Neural progenitor cell (in vitro differentiated cells): ENCODE measurements around the gene AMER1. TPM values are rescaled to one million over a fixed set of nuclear protein-coding genes. Genes with fewer than 3 reads are reported as not detected.

Experiments
- DNase-seq: peaks from one replicate; pipeline ENCODE4 v3.0.0-alpha.2; 2016; ENCODE audit warnings: low spot score
- H2AFZ ChIP-seq: fragments of 200-600 bp; sonication (generic); replicated peaks from 2 replicates; pipeline ENCODE4 v1.6.1; 2016; ENCODE audit warnings: antibody characterized with exemption
- H3F3A ChIP-seq: fragments of 200-600 bp; sonication (generic); 2 replicates; pipeline ENCODE4 v1.6.1; 2016; ENCODE audit warnings: antibody characterized with exemption, low read depth
- H3K27ac ChIP-seq: fragments of 200-600 bp; sonication (generic); 2 replicates; pipeline ENCODE4 v1.5.1; 2016; ENCODE audit warnings: mild to moderate bottlenecking
- H3K27me3 ChIP-seq: fragments of 200-600 bp; sonication (generic); 2 replicates; pipeline ENCODE4 v1.6.1; 2016; ENCODE audit warnings: mild to moderate bottlenecking, moderate library complexity
- H3K36me3 ChIP-seq: fragments of 200-600 bp; sonication (generic); 2 replicates; pipeline ENCODE4 v1.5.1; 2016
- H3K4me1 ChIP-seq: fragments of 200-600 bp; sonication (generic); 2 replicates; pipeline ENCODE4 v1.6.1; 2016; ENCODE audit warnings: mixed run types
- H3K4me2 ChIP-seq: fragments of 200-600 bp; sonication (generic); 2 replicates; pipeline ENCODE4 v1.6.1; 2016
- H3K4me3 ChIP-seq: fragments of 200-600 bp; sonication (generic); 2 replicates; pipeline ENCODE4 v1.5.1; 2016
- H3K79me2 ChIP-seq: fragments of 200-600 bp; sonication (generic); 2 replicates; pipeline ENCODE4 v1.6.1; 2016; ENCODE audit warnings: low read depth
- H3K9ac ChIP-seq: fragments of 200-600 bp; sonication (generic); 2 replicates; pipeline ENCODE4 v1.6.1; 2016
- H3K9me3 ChIP-seq: fragments of 200-600 bp; sonication (generic); 2 replicates; pipeline ENCODE4 v1.5.1; 2016; ENCODE audit warnings: low read depth
- H4K20me1 ChIP-seq: fragments of 200-600 bp; sonication (generic); 2 replicates; pipeline ENCODE4 v1.6.1; 2016; ENCODE audit warnings: low read depth
- H3K27ac Mint-ChIP-seq: 3 replicates; pipeline ENCODE4 v1.8.0; 2021; ENCODE audit warnings: mixed read lengths
- H3K27me3 Mint-ChIP-seq: 2 replicates; pipeline ENCODE4 v1.8.0; 2022; ENCODE audit warnings: low read depth, mild to moderate bottlenecking, inconsistent platforms, moderate library complexity, mixed read lengths; ENCODE audit not compliant: insufficient read depth
- H3K36me3 Mint-ChIP-seq: 3 replicates; pipeline ENCODE4 v1.8.0; 2021; ENCODE audit warnings: mixed read lengths
- H3K4me1 Mint-ChIP-seq: 3 replicates; pipeline ENCODE4 v1.8.0; 2021; ENCODE audit warnings: mixed read lengths
- H3K4me3 Mint-ChIP-seq: 3 replicates; pipeline ENCODE4 v1.8.0; 2021; ENCODE audit warnings: mild to moderate bottlenecking, moderate library complexity, mixed read lengths
- H3K9me3 Mint-ChIP-seq: 3 replicates; pipeline ENCODE4 v1.8.0; 2020; ENCODE audit warnings: mixed read lengths
- CTCF ChIP-seq: fragments of 200-600 bp; sonication (generic); IDR thresholded peaks from 2 replicates; pipeline ENCODE4 v1.5.1; 2017; ENCODE audit warnings: antibody characterized with exemption, mild to moderate bottlenecking
- EZH2 ChIP-seq: fragments of 200-600 bp; sonication (generic); IDR thresholded peaks from 2 replicates; pipeline ENCODE4 v1.6.1; 2017; ENCODE audit warnings: antibody characterized with exemption, mild to moderate bottlenecking, moderate library complexity
- EZH2phosphoT487 ChIP-seq: fragments of 200-600 bp; sonication (generic); IDR thresholded peaks from 2 replicates; pipeline ENCODE4 v1.6.1; 2017; ENCODE audit warnings: antibody characterized with exemption
- total RNA-seq: library from RNA; depleted of rRNA; stranded (reverse); fragments of >200 nt; gene quantifications from 2 replicates; pipeline ENCODE4 v1.2.3, GENCODE V29; 2015; ENCODE audit warnings: low replicate concordance

Gene AMER1
- total RNA-seq, 1 donor from 2014 or later, result 6.7 TPM

- H3F3A ChIP-seq, result no peaks in the 10 kb centered on the region
- no peak overlapping the region for H3K27ac ChIP-seq
- Mint-ChIP-seq H3K27ac (no peak overlapping the region), H3K27me3 (no peaks in the 10 kb centered on the region), H3K4me1 (no peaks in the 10 kb centered on the region), H3K9me3 (peaks cover 8% of the 10 kb centered on the region), H3K4me3 (no peak overlapping the region), H3K36me3 (peaks cover 14% of the 10 kb centered on the region)
- no peaks in the 10 kb centered on the region for H4K20me1 ChIP-seq
- no peak overlapping the region for H3K4me2 ChIP-seq
- no peaks in the 10 kb centered on the region for H3K9me3 ChIP-seq
- H3K4me1 ChIP-seq, result no peaks in the 10 kb centered on the region
- H3K36me3 ChIP-seq, result no peaks in the 10 kb centered on the region
- H2AFZ ChIP-seq, result no peak overlapping the region
- no peak for DNase-seq
- H3K27me3 ChIP-seq, result no peaks in the 10 kb centered on the region
- no peaks in the 10 kb centered on the region for H3K79me2 ChIP-seq
- H3K4me3 ChIP-seq, result no peak overlapping the region
- no peak overlapping the region for H3K9ac ChIP-seq
- TF ChIP-seq CTCF (no peak), EZH2 (no peak), EZH2phosphoT487 (no peak)
Measured at GRCh38 chrX:64187762-64188150, 17.8 kb downstream of the AMER1 start.

GRCh38 chrX:64186974-64187761 is 18.3 kb downstream of the AMER1 start:
- Histone ChIP-seq H3K4me3 (no peak overlapping the region), H3K9me3 (no peaks in the 10 kb centered on the region), H3K36me3 (no peaks in the 10 kb centered on the region), H3K9ac (no peak overlapping the region), H4K20me1 (no peaks in the 10 kb centered on the region), H3K4me1 (no peaks in the 10 kb centered on the region), H3K4me2 (no peak overlapping the region), H3K27me3 (no peaks in the 10 kb centered on the region), H3F3A (no peaks in the 10 kb centered on the region), H2AFZ (no peak overlapping the region), H3K27ac (no peak overlapping the region), H3K79me2 (no peaks in the 10 kb centered on the region)
- H3K4me1 Mint-ChIP-seq, result no peaks in the 10 kb centered on the region
- no peak overlapping the region for H3K4me3 Mint-ChIP-seq
- no peak overlapping the region for H3K27ac Mint-ChIP-seq
- peaks cover 13% of the 10 kb centered on the region for H3K36me3 Mint-ChIP-seq
- TF ChIP-seq EZH2 (no peak), CTCF (no peak), EZH2phosphoT487 (no peak)
- H3K9me3 Mint-ChIP-seq, result peaks cover 7% of the 10 kb centered on the region
- no peak for DNase-seq
- H3K27me3 Mint-ChIP-seq, result no peaks in the 10 kb centered on the region

- Mint-ChIP-seq H3K4me3 (no peak overlapping the region), H3K4me1 (no peaks in the 10 kb centered on the region), H3K9me3 (peaks cover 3% of the 10 kb centered on the region), H3K27ac (no peak overlapping the region), H3K27me3 (peaks cover 2% of the 10 kb centered on the region), H3K36me3 (no peaks in the 10 kb centered on the region)
- no peak for TF ChIP-seq EZH2phosphoT487
- no peak overlapping the region for H3K4me3 ChIP-seq
- H3K79me2 ChIP-seq, result no peaks in the 10 kb centered on the region
- no peak overlapping the region for H3K4me2 ChIP-seq
- no peak overlapping the region for H3K9ac ChIP-seq
- no peaks in the 10 kb centered on the region for H3K9me3 ChIP-seq
- H3K4me1 ChIP-seq, result no peaks in the 10 kb centered on the region
- H2AFZ ChIP-seq, result no peak overlapping the region
- no peak for DNase-seq
- no peaks in the 10 kb centered on the region for H3F3A ChIP-seq
- H3K27ac ChIP-seq, result no peak overlapping the region
- no peaks in the 10 kb centered on the region for H3K27me3 ChIP-seq
- H4K20me1 ChIP-seq, result no peaks in the 10 kb centered on the region
- H3K36me3 ChIP-seq, result no peaks in the 10 kb centered on the region
Measured at GRCh38 chrX:64184396-64184795, 21.1 kb downstream of the AMER1 start.

- no peaks in the 10 kb centered on the region for H3K36me3 ChIP-seq
- H3K4me1 Mint-ChIP-seq, result no peaks in the 10 kb centered on the region
- no peak overlapping the region for H3K4me3 Mint-ChIP-seq
- peaks cover 2% of the 10 kb centered on the region for H3K27me3 Mint-ChIP-seq
- H3K36me3 Mint-ChIP-seq, result no peaks in the 10 kb centered on the region
- H3K9me3 ChIP-seq, result no peaks in the 10 kb centered on the region
- no peak overlapping the region for H3K27ac ChIP-seq
- no peaks in the 10 kb centered on the region for H3F3A ChIP-seq
- H2AFZ ChIP-seq, result no peak overlapping the region
- H3K4me2 ChIP-seq, result no peak overlapping the region
- no peak overlapping the region for H3K9ac ChIP-seq
- no peak for DNase-seq
- H3K27me3 ChIP-seq, result no peaks in the 10 kb centered on the region
- H3K4me1 ChIP-seq, result no peaks in the 10 kb centered on the region
- H4K20me1 ChIP-seq, result no peaks in the 10 kb centered on the region
- no peak overlapping the region for H3K4me3 ChIP-seq
- no peak overlapping the region for H3K27ac Mint-ChIP-seq
- no peak for TF ChIP-seq EZH2phosphoT487
- TF ChIP-seq CTCF, result no peak
- peaks cover 3% of the 10 kb centered on the region for H3K9me3 Mint-ChIP-seq
- H3K79me2 ChIP-seq, result no peaks in the 10 kb centered on the region
Measured at GRCh38 chrX:64182208-64182607, 23.3 kb downstream of the AMER1 start.
